Measurements from ENCODE around the gene LNPEP.

DNA sequence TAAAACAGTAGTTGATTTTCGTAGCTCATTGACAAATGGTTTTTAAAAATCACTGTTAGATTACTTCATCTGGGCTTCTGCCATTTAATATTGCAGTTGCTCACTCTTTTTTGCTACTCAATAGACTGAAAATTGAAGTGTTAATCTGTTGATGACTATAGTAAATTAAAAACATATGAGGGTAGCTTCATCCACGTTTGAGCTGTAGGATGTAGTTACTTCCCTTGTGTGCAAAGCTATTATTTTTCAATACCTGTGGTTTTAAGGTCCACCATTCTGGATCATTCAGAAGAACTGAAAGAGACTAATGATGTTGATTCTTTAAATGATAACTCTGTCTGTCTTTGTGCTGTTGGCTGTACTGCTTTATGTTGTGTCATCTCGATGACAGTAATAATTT, 74.7 kb downstream of the LNPEP start:
- TF ChIP-seq, protein P1, sequence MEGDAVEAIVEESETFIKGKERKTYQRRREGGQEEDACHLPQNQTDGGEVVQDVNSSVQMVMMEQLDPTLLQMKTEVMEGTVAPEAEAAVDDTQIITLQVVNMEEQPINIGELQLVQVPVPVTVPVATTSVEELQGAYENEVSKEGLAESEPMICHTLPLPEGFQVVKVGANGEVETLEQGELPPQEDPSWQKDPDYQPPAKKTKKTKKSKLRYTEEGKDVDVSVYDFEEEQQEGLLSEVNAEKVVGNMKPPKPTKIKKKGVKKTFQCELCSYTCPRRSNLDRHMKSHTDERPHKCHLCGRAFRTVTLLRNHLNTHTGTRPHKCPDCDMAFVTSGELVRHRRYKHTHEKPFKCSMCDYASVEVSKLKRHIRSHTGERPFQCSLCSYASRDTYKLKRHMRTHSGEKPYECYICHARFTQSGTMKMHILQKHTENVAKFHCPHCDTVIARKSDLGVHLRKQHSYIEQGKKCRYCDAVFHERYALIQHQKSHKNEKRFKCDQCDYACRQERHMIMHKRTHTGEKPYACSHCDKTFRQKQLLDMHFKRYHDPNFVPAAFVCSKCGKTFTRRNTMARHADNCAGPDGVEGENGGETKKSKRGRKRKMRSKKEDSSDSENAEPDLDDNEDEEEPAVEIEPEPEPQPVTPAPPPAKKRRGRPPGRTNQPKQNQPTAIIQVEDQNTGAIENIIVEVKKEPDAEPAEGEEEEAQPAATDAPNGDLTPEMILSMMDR (IDR thresholded peaks at IDR 0.05 in 2 of 3, conservative IDR thresholded peaks at IDR 0.05 in 1 of 3; ENCODE audit: control insufficient read depth in 2 of 3, extremely low read depth in 1 of 3, insufficient read depth in 1 of 3, low read depth in 3 of 3, low read length in 3 of 3), result no peak
- TF ChIP-seq GABPA (IDR thresholded peaks at IDR 0.05; ENCODE audit: low read depth), result no peak

All from GM12878 (cell line).